DOHH2 (cell line): ENCODE results near the gene PSME2.

Source experiments
- EZH2phosphoT487 ChIP-seq: fragments of 200-600 bp; sonication (generic); IDR thresholded peaks from 2 replicates; pipeline ENCODE4 v1.6.1; 2017; ENCODE audit warnings: borderline replicate concordance, mild to moderate bottlenecking, antibody characterized with exemption, low read length, moderate library complexity, mixed read lengths
- TF ChIP-seq, protein P1 (sequence below): fragments of 200-600 bp; sonication (generic); IDR thresholded peaks from one replicate; pipeline ENCODE4 v1.5.1; 2014; ENCODE audit warnings: antibody characterized with exemption, mild to moderate bottlenecking, low read depth, low read length; ENCODE audit not compliant: poor library complexity, severe bottlenecking

- no peak for TF ChIP-seq EZH2phosphoT487
- TF ChIP-seq, protein P1, sequence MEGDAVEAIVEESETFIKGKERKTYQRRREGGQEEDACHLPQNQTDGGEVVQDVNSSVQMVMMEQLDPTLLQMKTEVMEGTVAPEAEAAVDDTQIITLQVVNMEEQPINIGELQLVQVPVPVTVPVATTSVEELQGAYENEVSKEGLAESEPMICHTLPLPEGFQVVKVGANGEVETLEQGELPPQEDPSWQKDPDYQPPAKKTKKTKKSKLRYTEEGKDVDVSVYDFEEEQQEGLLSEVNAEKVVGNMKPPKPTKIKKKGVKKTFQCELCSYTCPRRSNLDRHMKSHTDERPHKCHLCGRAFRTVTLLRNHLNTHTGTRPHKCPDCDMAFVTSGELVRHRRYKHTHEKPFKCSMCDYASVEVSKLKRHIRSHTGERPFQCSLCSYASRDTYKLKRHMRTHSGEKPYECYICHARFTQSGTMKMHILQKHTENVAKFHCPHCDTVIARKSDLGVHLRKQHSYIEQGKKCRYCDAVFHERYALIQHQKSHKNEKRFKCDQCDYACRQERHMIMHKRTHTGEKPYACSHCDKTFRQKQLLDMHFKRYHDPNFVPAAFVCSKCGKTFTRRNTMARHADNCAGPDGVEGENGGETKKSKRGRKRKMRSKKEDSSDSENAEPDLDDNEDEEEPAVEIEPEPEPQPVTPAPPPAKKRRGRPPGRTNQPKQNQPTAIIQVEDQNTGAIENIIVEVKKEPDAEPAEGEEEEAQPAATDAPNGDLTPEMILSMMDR = no peak
Measured at GRCh38 chr14:24194186-24194872, 47.9 kb upstream of the PSME2 start.
